ENCODE measurements around the gene SLC36A2.
A peak's percentile ranks its signal among the peaks of the same experiment; 100 is the strongest.

The SLC36A2 gene

GRCh38 chr5:151347369-151347768 is at the start of gene SLC36A2:
Gene SLC36A2 (minus strand): TSS chr5:151347559. CDS start chr5:151347460, 99 bp downstream.
- no peak for TF ChIP-seq CTCF (IDR thresholded peaks at IDR 0.05; ENCODE audit: unreplicated experiment in 3 of 3)
- Mint-ChIP-seq H3K36me3 (ENCODE audit: low read depth) (no peaks in the 10 kb centered on the region), H3K27ac (no peak within 1 kb of the TSS), H3K4me1 (peaks cover 8% of the 10 kb centered on the region), H3K4me3 (no peak within 1 kb of the TSS), H3K9me3 (no peaks in the 10 kb centered on the region), H3K27me3 (ENCODE audit: low read depth) (peaks cover 44% of the 10 kb centered on the region)

- no peak for TF ChIP-seq CTCF (IDR thresholded peaks at IDR 0.05; ENCODE audit: unreplicated experiment in 3 of 3)
- Mint-ChIP-seq H3K4me1 (peaks cover 25% of the 10 kb centered on the region), H3K27me3 (ENCODE audit: low read depth) (peaks cover 20% of the 10 kb centered on the region), H3K36me3 (ENCODE audit: low read depth) (no peaks in the 10 kb centered on the region), H3K9me3 (peaks cover 19% of the 10 kb centered on the region), H3K27ac (no peak overlapping the region), H3K4me3 (no peak overlapping the region)
Measured at GRCh38 chr5:151388960-151389359, 41.6 kb upstream of the SLC36A2 start.

GRCh38 chr5:151384106-151384505 is 36.7 kb upstream of the SLC36A2 start:
- Mint-ChIP-seq H3K27me3 (ENCODE audit: low read depth) (peaks cover 20% of the 10 kb centered on the region), H3K9me3 (peaks cover 5% of the 10 kb centered on the region)

GRCh38 chr5:151383011-151383410 is 35.7 kb upstream of the SLC36A2 start:
- TF ChIP-seq CTCF (IDR thresholded peaks at IDR 0.05; ENCODE audit: unreplicated experiment in 3 of 3), result no peak
- no peaks in the 10 kb centered on the region for H3K36me3 Mint-ChIP-seq (ENCODE audit: low read depth)
- H3K4me3 Mint-ChIP-seq, result no peak overlapping the region
- peaks cover 3% of the 10 kb centered on the region for H3K9me3 Mint-ChIP-seq
- peaks cover 9% of the 10 kb centered on the region for H3K27me3 Mint-ChIP-seq (ENCODE audit: low read depth)
- peak overlapping the region in 1 of 3 experiments; percentile 24 for H3K27ac Mint-ChIP-seq
- peaks cover 31% of the 10 kb centered on the region for H3K4me1 Mint-ChIP-seq

More at GRCh38 chr5:151384106-151384505, 36.7 kb upstream of the SLC36A2 start:
- H3K4me1 Mint-ChIP-seq, result peaks cover 31% of the 10 kb centered on the region
- TF ChIP-seq CTCF (IDR thresholded peaks at IDR 0.05; ENCODE audit: unreplicated experiment in 3 of 3), result no peak
- H3K36me3 Mint-ChIP-seq (ENCODE audit: low read depth), result no peaks in the 10 kb centered on the region
- no peak overlapping the region for H3K27ac Mint-ChIP-seq
- H3K4me3 Mint-ChIP-seq, result no peak overlapping the region

GRCh38 chr5:151382576-151382975 is 35.2 kb upstream of the SLC36A2 start:
- H3K36me3 Mint-ChIP-seq (ENCODE audit: low read depth), result no peaks in the 10 kb centered on the region
- peaks cover 3% of the 10 kb centered on the region for H3K9me3 Mint-ChIP-seq
- H3K4me3 Mint-ChIP-seq, result no peak overlapping the region
- H3K27ac Mint-ChIP-seq, result peak overlapping the region in 1 of 3 experiments; percentile 24
- H3K27me3 Mint-ChIP-seq (ENCODE audit: low read depth), result peaks cover 9% of the 10 kb centered on the region
- no peak for TF ChIP-seq CTCF (IDR thresholded peaks at IDR 0.05; ENCODE audit: unreplicated experiment in 3 of 3)
- peaks cover 31% of the 10 kb centered on the region for H3K4me1 Mint-ChIP-seq

- Mint-ChIP-seq H3K4me3 (no peak overlapping the region), H3K27me3 (ENCODE audit: low read depth) (peaks cover 6% of the 10 kb centered on the region), H3K9me3 (peaks cover under 1% of the 10 kb centered on the region), H3K27ac (no peak overlapping the region), H3K36me3 (ENCODE audit: low read depth) (no peaks in the 10 kb centered on the region), H3K4me1 (peaks cover 31% of the 10 kb centered on the region)
- TF ChIP-seq CTCF (IDR thresholded peaks at IDR 0.05; ENCODE audit: unreplicated experiment in 3 of 3), result no peak
Measured at GRCh38 chr5:151381899-151382298, 34.5 kb upstream of the SLC36A2 start.
